GM19438 (cell line): ENCODE data around the gene TSPAN9.

Experiments used
- ATAC-seq: cut with Tn5 transposase; IDR thresholded peaks from one replicate; pipeline ENCODE4 v1.9.1; 2021; ENCODE audit warnings: low read depth; ENCODE audit not compliant: unreplicated experiment

The TSPAN9 gene

DNA sequence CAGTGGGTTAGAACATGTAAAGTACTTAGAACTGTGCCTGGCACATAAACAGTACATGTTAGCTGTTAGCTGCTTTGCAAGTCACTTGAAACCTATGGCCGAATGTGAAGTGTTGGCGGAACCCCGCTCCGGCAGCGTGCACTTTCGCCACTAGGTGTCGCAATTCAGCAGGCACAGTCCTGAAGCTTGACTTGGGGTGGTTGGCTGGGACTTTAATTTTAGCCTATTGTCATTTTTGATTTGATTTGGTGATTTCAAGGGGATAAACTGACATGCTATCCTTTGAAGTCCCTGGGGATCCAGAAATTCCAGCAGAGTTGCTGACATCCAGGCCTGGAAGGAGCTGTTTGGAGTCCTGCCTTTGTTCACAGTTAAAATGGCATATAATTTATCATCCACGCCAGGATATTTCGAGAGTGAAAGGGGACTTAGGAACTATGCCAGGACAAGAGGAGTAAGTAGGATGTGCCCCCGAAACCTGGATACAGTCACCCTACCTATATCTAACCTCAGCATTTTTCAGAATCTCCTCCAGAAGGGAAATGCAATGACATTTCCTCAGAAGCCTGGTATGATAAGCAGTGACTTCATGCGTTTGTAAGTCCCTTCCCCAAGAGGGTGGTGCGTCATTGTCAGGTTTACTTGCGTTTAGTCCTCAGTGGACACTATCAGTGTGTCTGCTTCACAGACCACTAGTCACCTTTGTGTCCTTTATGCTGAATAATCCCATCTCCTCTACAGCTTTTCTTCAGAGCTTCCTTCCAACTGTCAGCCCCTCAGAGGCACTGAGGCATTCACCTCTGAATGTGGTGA is 3.5 kb upstream of the TSPAN9 start:
- ATAC-seq: no peak

- no peak for ATAC-seq
Observed at GRCh38 chr12:3075315-3075714, 1.9 kb upstream of the TSPAN9 start.

- no peak for ATAC-seq
Observed at GRCh38 chr12:3077572-3078081, 448 bp downstream of the TSPAN9 start.

- ATAC-seq: no peak
Observed at GRCh38 chr12:3078086-3078820, 1.1 kb downstream of the TSPAN9 start.

DNA sequence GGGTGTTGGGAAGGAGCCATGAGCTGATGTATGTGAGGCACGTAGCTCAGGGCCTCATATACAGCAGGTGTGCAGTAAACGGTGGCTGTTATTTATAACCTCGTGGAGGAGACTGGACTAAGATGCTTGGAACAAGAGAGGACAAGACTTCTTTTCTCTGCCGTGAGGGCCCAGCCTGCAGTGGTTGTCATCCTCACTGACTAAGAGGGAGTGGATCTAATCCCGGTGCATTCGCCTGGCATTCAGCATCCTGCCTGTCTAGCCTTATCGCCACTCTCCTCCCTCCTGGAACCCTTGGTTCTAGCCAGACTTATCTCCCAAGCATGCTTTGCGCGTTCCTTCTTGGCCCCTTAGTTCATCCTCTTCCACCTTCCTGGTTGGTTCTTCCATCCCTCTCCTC is 3.9 kb downstream of the TSPAN9 start:
- no peak for ATAC-seq

DNA sequence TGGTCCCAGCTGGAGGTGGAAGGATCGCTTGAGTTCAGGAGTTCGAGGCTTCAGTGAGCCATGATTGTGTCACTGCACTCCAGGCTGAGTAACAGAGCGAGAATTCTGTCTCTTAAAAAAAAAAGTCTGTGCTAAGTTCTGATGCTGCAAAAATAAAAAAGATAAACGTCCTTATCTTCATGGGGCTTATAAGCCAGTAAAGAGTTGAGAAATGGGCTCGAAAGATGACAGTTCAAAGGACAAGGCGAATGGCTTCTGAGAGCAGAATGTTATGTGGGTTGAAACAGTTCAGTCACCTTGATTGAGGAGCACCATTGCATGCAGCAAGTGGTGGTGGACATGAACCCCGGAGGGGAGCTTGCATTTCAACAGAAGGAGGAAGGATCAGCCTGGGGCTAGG is 4.7 kb downstream of the TSPAN9 start:
- ATAC-seq: no peak

GRCh38 chr12:3083241-3083920 is 6.2 kb downstream of the TSPAN9 start:
- no peak for ATAC-seq

- no peak for ATAC-seq
Observed at GRCh38 chr12:3083921-3084347, 6.8 kb downstream of the TSPAN9 start.

- ATAC-seq: no peak
Observed at GRCh38 chr12:3084742-3085141, 7.6 kb downstream of the TSPAN9 start.

DNA sequence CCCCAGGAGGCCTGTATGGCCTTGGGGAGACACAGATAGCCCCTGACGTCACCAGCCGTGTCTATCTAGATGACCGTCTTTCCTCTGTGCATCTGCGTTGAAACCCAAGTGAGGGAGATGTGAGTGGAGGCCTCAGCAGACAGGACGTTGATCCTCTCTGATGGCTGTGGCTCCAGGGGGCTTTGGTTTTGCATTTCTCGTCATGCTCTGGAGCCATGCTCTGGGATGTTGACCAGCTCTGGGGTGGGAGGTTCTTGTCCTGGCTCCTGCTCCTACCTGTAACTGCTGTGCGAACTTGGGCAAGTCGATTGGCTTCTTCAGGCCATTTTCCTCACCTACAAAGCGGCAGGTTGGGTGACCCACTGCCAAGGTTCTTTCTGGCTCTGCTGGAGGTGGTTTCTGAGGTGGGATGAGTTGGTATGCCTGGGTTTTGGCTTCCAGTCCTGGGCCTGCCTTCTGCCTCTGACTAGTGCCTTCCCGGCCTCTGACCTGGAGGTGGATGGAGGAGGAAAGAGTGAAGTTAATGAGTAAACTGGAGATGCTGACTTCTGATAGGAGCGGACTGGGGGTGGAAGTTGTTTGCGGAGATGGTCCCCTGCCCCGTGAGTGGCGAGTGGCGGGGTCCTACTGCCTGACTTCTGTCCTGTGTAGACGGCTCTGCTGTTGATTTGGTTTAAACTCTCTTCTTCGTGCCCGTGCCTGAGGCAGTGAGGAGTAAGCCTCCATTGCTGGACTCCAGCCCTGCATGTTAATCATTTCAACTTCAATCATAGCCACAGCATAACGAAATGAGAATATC is 8.4 kb downstream of the TSPAN9 start:
- no peak for ATAC-seq

GRCh38 chr12:3086211-3086610 is 9.0 kb downstream of the TSPAN9 start:
- ATAC-seq: no peak

DNA sequence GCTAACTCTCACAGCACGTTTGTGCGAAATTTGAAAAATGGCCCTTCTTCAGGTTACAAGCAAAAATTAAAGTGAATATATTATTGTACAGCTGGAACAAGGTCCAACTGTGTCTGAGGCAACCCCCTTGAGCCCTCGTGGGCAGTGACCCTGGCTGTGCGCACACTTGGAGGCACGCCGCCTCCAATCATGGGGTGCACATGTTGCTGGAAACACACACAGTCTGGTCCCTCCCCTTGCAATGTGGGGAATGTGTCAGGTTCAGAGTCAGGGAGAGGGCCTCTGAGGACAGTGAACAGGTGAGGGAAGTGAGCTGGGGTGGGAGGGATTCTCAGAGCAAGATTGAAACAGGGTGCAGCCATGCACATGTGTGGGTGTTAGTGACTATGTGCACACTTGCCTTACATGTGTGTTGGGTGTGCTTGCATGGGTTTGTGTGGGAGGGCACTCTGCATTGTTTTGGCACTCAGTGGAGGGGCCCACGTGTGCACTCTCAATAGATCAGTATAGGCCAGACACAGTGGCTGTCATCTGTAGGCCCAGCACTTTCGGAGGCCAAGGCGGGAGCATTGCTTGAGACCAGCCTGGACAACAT is 9.6 kb downstream of the TSPAN9 start:
- ATAC-seq: no peak

GRCh38 chr12:3087758-3088650 is 10.8 kb downstream of the TSPAN9 start:
- no peak for ATAC-seq

DNA sequence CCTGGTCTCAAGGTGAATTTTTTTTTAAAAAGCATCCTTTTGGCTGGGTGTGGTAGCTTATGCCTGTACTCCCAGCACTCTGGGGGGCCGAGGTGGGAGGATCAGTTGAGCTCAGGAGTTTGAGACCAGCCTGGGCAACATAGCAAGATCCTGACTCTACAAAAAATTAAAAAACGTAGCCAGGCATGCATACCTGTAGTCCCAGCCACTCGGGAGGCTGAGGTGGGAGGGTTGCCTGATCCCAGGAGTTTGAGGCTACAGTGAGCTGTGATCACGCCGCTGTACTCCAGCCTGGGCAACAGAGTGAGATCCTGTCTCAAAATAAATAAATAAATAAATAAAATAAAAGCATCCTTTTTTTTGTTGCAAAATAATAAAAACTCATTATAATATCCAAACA is 12.4 kb downstream of the TSPAN9 start:
- ATAC-seq: no peak

- ATAC-seq: no peak
Observed at GRCh38 chr12:3090240-3091037, 13.3 kb downstream of the TSPAN9 start.

GRCh38 chr12:3091038-3091319 is 13.8 kb downstream of the TSPAN9 start:
- ATAC-seq: no peak

DNA sequence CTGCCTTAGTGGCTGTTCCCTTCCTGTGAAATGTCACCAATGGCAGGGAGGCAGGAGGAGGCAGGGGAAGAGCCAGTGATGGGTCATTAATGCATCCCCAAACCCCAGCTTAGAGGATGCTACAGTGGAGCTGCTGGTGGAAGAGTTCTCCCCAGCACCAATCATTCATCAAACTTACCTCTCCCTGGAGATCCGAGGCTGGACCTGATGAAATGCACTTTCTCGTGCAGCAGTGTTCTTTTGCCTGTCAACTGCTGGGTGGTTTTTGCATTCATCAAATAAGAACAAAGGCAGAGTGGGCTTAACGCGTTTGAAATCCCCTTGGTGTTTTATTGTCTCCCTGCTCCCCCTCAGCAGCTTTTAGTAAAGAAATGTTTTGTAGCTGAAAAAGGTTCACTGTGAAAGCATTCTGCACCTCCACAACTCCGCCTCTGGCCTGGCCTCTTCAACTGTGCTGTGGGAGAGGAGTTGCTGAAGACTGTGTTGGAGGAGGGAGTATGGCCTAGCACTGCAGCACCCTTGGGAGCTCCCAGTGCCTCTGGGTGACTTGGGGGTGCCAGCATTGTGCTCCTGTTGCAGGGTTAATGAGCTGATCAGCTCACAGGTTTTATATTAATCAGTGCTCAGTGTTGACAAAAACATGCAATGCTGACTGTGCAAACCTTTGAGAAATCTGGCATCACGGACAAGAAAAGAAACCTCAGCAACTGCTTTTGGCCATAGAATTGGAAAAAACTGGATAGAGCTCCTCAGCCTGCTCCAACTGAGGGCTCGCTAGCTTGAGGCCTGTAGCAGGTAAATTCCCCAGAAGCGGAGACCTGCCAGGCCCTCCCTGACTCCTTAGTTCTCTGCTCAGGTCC is 14.4 kb downstream of the TSPAN9 start:
- ATAC-seq: no peak

DNA sequence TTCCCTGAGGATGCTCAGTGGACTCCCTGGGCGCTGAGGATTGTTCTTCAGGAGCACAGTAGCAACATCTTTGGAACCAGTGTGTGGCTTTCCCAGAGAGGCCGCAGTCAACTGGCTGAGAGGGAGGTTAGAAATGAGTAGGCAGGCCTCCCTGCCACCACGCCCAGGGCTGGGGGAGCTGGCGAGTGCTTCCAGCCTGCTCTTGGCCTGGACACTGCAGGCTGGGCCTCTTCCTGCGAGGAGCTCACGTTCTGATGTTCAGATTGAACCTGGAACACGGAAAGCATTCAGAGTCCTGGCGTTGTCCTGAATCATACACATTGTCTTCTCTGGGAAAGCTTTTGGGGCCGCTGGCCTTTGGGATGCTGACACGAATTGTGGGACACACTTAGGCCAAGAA is 15.6 kb downstream of the TSPAN9 start:
- ATAC-seq: no peak
